Adrenal gland (tissue), 5 donors: ENCODE results near the gene MRPL33.

Experiments used
- POLR2A ChIP-seq, 2 donors: fragments of 450-650 bp; IDR thresholded peaks; one replicate each; pipeline ENCODE4 v1.6.1; 2017; ENCODE audit warnings: antibody characterized with exemption in 2 of 2, mild to moderate bottlenecking in 2 of 2, moderate library complexity in 1 of 2
- TF ChIP-seq, protein P1 (sequence below), 6 experiments: fragments of 450-650 bp in 4 of 6; fragments of 200-600 bp in 2 of 6; sonication (generic) in 1 of 6; IDR thresholded peaks; 1 replicate in 5 of 6; 2 replicates in 1 of 6; pipeline versions ENCODE4 v1.5.1 to v1.8.0; 2016 to 2021; ENCODE audit warnings: antibody characterized with exemption in 6 of 6, mild to moderate bottlenecking in 2 of 6, moderate library complexity in 1 of 6
- donor health status: DM: no; HTN: no; CAD: no.

DNA sequence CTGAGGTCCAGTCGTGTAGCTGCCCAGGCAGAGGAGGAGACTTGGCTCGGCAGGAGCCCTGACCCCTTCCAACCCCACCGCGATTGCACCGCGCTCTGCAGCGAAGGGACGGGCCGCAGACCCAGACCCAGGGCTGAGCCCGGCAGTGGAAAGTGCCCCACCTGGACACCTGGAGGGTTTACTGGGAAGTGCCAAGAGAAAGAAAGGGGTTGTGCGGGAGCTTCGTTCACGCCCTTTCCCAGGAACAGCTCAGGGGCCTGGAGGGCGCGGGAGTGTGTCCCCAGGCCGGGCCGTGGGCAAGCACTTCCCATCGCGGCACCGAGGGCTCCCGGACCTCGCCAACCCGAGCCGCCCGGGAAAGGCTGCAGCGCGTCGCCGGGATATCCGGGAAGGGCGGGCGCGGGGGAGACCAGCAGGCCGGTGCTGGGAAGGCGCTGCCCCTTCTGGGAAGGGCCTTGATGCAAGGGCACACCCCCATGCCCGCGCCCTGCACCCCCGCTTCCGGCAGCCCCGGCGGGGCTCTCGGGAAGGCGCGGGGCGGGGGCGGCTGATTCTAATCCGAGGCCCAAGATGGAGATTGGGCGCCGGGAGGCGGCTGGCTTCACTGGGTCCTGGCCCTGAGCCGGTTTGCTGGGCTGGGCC, 36.1 kb upstream of the MRPL33 start:
- TF ChIP-seq, protein P1, sequence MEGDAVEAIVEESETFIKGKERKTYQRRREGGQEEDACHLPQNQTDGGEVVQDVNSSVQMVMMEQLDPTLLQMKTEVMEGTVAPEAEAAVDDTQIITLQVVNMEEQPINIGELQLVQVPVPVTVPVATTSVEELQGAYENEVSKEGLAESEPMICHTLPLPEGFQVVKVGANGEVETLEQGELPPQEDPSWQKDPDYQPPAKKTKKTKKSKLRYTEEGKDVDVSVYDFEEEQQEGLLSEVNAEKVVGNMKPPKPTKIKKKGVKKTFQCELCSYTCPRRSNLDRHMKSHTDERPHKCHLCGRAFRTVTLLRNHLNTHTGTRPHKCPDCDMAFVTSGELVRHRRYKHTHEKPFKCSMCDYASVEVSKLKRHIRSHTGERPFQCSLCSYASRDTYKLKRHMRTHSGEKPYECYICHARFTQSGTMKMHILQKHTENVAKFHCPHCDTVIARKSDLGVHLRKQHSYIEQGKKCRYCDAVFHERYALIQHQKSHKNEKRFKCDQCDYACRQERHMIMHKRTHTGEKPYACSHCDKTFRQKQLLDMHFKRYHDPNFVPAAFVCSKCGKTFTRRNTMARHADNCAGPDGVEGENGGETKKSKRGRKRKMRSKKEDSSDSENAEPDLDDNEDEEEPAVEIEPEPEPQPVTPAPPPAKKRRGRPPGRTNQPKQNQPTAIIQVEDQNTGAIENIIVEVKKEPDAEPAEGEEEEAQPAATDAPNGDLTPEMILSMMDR (IDR thresholded peaks at IDR 0.05), result peak in 2 of 6 experiments; percentile 5 to 7
- peak; percentile 63 to 69 for TF ChIP-seq POLR2A (IDR thresholded peaks at IDR 0.05)
